ENCODE data around the gene NPIPB4.
A peak's percentile ranks its signal among the peaks of the same experiment; 100 is the strongest.
"Not testable (repeated sequence)": the region's sequence is repeated elsewhere in the genome, so short reads cannot be mapped to it uniquely, and the experiment has no call there.

NPIPB4 gene

DNA sequence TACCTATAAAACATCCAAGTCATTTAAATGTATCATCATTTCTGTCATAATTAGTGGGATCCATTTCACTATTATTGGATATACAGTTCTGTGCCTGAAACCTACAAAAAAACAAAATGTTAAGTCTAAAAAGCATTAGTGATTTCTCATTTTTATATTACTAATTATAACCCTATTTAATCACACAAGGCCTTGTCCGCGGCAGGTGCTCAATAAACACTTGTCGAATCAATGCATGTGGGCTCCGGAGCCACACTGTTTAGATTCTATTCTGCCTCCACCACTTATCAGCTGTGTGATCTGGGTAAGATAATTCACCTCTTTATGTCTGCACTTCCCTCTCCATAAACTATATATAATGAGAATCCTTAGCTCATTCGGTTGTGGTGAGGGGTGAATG is at the start of gene NPIPB4:
TSS of gene NPIPB4 (minus strand) at position 101 of the 400 bp plus-strand sequence. CDS start 378 bp downstream, outside the sequence.
- DNase-seq (ENCODE audit: extremely low read depth, low read depth); H3K4me3 ChIP-seq (replicated peaks; ENCODE audit: low read depth, low read length): not testable (repeated sequence)

DNA sequence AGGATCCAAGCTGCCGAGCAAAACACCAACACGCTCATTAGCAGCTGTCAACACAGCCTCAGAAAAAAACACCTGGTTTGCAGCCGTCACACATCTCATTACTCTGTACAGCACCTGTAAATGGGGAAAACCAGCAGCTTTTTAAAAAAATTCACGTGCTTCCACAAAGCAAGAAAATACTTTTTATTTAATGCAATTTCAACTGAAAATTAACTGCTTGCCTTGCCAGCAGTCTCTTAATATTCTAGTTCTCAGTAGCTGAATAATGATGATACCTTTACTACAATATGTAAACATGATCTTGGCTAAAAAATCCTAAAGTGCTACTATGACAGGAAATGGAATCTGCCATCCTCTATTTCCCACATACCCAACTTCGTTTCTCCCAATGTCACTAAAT is 41.4 kb upstream of the NPIPB4 start:
- H3K4me3 ChIP-seq (replicated peaks; ENCODE audit: low read depth, low read length); DNase-seq (ENCODE audit: extremely low read depth, low read depth): not testable (repeated sequence)

DNA sequence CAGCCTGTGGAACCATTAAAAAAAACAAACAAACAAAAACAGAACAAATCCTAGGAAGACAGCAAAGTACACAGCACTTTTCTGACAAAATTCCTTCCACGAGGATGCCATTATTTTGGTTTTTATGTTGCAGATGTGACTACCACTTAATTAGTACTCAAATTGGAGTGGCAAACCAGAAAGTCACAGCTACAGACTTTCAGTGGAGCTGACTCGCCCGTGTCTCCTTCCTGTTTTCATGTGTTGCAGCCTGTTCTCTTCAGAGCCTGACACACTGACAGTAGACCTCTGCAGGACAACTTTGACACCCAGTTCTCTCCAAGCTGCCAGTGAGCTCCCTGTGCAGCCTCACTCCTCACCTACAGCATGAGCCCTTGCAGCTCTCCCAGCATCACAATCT is 24.4 kb upstream of the NPIPB4 start:
- not testable (repeated sequence) for DNase-seq (ENCODE audit: extremely low read depth, low read depth); H3K4me3 ChIP-seq (replicated peaks; ENCODE audit: low read depth, low read length)

DNA sequence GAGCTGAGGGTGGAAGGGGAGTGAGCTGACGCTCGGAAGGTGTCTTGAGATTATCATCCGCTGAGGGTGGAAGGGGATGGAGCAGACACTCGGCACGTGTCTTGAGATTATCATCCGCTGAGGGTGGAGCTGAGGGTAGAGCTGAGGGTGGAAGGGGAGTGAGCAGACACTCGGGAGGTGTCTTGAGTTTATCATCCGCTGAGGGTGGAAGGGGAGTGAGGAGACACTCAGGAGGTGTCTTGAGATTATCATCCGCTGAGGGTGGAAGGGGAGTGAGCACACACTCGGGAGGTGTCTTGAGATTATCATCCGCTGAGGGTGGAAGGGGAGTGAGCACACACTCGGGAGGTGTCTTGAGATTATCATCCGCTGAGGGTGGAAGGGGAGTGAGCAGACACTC is 20.4 kb downstream of the NPIPB4 start:
- DNase-seq (ENCODE audit: extremely low read depth, low read depth); H3K4me3 ChIP-seq (replicated peaks; ENCODE audit: low read depth, low read length): not testable (repeated sequence)

DNA sequence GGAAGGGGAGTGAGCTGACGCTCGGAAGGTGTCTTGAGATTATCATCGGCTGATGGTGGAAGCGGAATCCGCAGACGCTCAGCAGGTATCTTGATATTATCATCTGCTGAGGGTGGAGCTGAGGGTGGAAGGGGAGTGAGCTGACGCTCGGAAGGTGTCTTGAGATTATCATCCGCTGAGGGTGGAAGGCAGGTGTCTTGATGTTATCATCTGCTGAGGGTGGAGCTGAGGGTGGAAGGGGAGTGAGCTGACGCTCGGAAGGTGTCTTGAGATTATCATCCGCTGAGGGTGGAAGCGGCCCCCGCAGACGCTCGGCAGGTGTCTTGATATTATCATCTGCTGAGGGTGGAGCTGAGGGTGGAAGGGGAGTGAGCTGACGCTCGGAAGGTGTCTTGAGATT is 21.2 kb downstream of the NPIPB4 start:
- not testable (repeated sequence) for DNase-seq (ENCODE audit: extremely low read depth, low read depth); H3K4me3 ChIP-seq (replicated peaks; ENCODE audit: low read depth, low read length)

DNA sequence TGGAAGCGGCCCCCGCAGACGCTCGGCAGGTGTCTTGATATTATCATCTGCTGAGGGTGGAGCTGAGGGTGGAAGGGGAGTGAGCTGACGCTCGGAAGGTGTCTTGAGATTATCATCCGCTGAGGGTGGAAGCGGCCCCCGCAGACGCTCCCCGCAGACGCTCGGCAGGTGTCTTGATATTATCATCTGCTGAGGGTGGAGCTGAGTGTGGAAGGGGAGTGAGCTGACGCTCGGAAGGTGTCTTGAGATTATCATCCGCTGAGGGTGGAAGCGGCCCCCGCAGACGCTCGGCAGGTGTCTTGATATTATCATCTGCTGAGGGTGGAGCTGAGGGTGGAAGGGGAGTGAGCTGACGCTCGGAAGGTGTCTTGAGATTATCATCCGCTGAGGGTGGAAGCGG is 21.8 kb downstream of the NPIPB4 start:
- H3K4me3 ChIP-seq (replicated peaks; ENCODE audit: low read depth, low read length); DNase-seq (ENCODE audit: extremely low read depth, low read depth): not testable (repeated sequence)

DNA sequence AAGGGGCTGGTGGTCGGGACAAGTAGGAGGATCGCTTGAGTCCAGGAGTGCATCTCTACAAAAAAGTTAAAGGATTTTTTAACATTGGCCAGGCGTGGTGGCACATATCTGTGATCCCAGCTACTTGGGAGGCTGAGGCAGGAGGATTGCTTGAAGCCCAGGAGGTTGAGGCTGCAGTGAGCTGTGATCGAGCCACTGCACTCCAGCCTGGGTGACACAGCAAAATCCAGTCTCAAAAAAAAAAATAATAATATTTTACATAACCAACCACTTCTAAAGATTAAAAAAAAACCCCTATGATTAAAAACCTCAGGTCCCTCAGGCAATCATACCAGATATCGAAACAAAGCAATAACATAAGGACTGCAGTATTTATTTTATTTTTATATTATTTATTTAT is 23.3 kb downstream of the NPIPB4 start:
- not testable (repeated sequence) for DNase-seq (ENCODE audit: extremely low read depth, low read depth)

DNA sequence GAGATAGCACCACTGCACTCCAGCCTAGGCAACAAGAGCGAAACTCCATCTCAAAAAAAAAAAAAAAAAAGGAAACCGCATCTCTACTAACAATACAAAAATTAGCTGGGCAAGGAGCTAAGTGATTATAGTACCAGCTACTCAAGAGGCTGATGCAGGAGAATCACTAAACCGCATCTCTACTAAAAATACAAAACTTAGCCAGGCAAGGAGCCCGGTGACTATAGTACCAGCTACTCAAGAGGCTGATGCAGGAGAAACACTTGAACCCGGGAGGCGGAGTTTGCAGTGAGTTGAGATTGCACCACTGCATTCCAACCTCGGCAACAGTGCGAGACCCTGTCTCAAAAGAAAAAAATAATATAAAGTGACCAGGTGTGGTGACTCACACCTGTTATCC is 27.6 kb downstream of the NPIPB4 start:
- not testable (repeated sequence) for DNase-seq (ENCODE audit: extremely low read depth, low read depth); H3K4me3 ChIP-seq (replicated peaks; ENCODE audit: low read depth, low read length)

More for the DNA sequence above, 23.3 kb downstream of the NPIPB4 start:
- H3K4me3 ChIP-seq (replicated peaks; ENCODE audit: low read depth, low read length) = not testable (repeated sequence)

DNA sequence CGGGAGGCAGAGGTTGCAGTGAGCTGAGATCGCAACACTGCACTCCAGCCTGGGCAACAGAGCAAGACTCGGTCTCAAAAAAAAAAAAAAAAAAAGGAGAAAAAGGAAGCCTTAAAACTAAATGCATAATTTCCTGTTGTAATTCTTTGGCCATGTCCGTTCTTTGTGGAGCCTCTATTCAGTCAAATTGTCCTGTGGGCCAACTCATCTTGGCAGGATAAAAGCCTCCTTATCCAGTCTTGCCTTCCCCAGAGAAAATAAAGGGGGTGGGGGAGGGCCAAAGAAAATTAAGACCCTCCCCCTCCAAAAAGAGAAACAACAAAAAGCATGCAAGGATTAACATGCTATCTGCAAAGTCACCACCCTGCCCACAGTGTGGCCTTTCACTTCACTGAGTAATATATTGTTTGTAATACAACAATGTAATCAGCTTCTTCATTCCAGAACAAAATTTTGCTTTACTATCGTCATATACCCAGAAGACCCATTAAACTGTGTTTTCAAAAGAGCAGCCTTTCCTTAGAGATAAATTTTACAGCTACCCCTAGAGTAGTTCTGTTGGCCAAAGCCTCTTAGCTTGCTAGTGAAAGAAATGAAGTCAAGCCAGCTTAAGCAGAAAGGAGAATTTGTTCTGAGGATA is 31.4 kb downstream of the NPIPB4 start:
- not testable (repeated sequence) for DNase-seq (ENCODE audit: extremely low read depth, low read depth); H3K4me3 ChIP-seq (replicated peaks; ENCODE audit: low read depth, low read length)

DNA sequence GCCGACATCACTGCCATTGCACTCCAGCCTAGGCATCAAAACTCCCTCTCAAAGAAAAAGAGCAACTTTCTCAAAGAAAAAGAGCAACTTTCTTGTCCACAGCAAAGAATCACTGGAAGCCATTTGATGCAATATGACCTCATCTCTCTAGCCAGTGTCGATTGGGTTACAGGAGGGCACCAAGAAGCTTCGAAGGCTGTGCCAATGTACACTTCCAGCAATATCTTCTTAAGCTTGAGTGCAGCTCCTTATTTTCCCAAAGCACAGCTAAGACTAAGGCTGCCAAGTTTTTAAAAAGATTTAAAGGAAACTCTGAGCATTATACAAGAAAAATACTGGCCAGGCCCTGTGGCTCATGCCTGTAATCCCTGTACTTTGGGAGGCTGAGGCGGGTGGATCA is 32.0 kb downstream of the NPIPB4 start:
- not testable (repeated sequence) for H3K4me3 ChIP-seq (replicated peaks; ENCODE audit: low read depth, low read length)

DNA sequence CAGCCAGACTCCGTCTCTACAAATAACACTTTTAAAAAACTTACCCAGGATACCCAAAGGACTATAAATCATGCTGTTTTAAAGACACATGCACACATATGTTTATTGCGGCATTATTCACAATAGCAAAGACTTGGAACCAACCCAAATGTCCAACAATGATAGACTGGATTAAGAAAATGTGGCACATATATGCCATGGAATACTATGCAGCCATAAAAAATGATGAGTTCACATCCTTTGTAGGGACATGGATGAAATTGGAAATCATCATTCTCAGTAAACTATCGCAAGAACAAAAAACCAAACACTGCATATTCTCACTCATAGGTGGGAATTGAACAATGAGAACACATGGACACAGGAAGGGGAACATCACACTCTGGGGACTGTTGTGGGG is 34.3 kb downstream of the NPIPB4 start:
- not testable (repeated sequence) for DNase-seq (ENCODE audit: extremely low read depth, low read depth); H3K4me3 ChIP-seq (replicated peaks; ENCODE audit: low read depth, low read length)

More for the DNA sequence above, 32.0 kb downstream of the NPIPB4 start:
- DNase-seq (ENCODE audit: extremely low read depth, low read depth) = not testable (repeated sequence)

DNA sequence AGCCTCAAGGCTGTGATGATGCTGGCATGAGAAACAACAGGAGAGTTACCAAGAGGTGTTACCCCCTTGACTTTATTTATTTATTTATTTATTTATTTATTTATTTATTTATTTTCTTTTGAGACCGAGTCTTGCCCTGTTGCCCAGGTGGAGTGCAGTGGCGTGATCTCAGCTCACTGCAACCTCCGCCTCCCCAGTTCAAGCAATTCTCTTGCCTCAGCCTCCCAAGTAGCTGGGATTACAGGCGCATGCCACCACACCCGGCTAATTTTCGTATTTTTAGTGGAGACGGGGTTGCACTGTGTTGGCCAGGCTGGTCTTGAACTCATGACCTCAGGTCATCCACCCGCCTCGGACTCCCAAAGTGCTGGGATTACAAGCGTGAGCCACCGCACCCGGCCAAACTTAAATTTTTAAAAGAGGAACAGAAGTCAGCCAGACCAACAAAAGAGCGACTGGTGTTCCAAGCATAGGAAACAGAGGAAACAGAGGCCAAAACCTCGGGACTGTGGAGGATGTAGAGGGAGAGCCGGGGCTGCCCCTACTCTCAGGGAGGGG is 36.6 kb downstream of the NPIPB4 start:
- peak overlapping the region; percentile 49 for H3K4me3 ChIP-seq (replicated peaks; ENCODE audit: low read depth, low read length)
- DNase-seq (ENCODE audit: extremely low read depth, low read depth) = not testable (repeated sequence)

DNA sequence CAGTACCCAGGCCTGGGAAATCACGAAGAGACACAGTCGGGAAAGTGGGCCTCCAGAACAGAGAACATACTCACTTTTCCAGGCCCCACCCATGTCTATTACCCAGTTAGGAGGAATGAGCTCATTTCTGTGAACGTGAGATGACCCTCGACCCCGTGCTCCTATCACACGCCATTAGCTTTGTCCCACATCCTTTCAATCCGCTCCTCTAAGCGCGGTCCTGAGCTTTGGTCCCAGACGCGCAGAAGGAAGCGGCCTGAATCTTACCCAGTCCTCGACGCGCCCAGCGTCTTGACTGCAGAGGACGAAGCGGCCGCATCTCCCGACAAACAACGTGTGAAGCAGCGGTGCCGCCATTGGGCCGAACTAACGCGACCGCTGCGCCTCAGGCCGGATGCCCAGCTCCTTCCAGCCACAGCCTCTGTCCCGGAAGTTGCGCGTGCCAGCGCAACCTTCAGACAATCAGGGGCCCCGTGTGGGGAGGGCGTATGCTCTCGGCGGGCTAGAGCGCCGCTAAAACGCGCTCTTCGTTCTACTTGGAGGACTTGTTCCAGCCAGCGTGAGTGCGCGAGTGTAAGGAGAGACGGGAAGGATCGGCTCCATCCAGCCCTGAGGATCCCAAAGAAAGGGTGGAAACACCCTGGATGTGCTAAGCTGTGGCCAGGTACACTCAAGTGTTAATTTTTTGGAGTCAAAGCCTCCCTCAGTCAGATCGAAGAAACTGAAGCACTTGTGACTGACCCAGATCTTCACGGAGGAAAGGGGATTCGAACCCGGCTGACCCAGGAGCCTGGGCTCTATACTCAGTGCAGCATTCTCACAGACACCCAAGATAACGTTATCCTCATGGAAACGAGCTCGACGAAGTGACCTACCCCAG is 37.3 kb downstream of the NPIPB4 start:
- DNase-seq (ENCODE audit: extremely low read depth, low read depth) = peak; percentile 36

DNA sequence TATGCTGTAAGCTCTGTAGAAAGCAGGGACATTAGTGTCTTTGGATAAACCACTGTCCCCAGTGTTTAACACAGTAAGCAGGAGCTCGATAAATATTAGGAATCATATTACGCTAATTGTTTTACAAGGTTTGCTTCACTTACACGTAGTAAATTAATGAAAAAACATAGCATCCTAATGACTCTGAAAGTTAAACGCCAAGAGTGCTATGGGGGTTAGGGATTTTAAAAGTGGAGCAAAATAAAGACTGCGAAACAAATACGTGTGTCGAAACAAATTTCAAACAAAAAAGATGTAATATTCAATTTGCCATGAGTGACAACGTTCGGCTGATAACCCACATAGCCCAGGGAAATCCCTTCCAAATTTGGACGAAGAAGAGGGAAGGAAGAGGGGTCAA is 37.9 kb downstream of the NPIPB4 start:
- peak overlapping the region; percentile 49 for H3K4me3 ChIP-seq (replicated peaks; ENCODE audit: low read depth, low read length)
- DNase-seq (ENCODE audit: extremely low read depth, low read depth) = not testable (repeated sequence)

More for the DNA sequence above, 37.3 kb downstream of the NPIPB4 start:
- peak overlapping the region; percentile 49 for H3K4me3 ChIP-seq (replicated peaks; ENCODE audit: low read depth, low read length)

DNA sequence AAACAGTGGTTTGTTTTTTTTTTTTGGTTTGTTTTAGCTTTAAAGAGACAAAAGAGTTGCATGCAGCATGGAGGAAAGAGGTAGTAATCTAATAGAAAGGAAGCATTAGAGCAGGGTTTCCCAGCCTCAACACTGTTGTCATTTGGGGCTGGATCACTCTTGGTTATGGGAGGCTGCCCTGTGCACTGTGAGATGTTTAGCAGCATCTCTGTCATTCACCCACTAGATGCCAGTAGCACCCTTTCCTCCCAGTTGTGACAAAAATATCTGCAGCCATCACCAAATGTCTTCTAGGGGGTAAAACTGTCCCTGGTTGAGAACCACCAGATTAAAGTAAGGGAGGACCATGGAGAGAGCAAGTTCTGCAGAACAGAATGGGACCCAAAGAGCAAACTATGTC is 40.5 kb downstream of the NPIPB4 start:
- H3K4me3 ChIP-seq (replicated peaks; ENCODE audit: low read depth, low read length); DNase-seq (ENCODE audit: extremely low read depth, low read depth): not testable (repeated sequence)

DNA sequence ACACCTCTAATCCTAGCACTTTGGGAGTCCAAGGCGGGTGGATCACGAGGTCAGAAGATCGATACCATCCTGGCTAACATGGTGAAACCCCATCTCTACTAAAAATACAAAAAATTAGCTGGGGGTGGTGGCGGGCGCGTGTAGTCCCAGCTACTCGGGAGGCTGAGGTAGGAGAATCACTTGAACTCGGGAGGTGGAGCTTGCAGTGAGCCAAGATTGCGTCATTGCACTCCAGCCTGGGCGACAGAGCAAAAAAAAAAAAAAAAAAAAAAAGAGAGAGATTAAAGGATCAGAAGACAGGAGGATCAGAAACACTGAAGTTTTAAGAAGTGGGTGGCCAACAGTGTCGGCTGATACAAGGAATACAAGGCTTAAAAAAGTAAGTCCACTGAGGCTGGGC is 41.9 kb downstream of the NPIPB4 start:
- DNase-seq (ENCODE audit: extremely low read depth, low read depth); H3K4me3 ChIP-seq (replicated peaks; ENCODE audit: low read depth, low read length): not testable (repeated sequence)

DNA sequence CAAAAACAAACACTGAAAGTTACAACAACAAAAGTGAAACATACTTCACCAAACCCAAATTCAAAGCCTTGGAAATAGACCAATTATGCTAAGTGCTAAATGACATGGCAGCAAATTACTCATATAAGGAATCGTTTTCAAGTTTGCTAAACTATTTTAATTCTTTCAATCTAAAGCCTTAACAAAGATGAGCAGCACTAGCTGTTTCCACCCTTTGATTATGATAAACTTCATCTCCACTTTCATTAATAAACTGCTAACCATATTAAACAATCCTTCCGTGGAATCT is 55.2 kb downstream of the NPIPB4 start:
- not testable (repeated sequence) for DNase-seq (ENCODE audit: extremely low read depth, low read depth); H3K4me3 ChIP-seq (replicated peaks; ENCODE audit: low read depth, low read length)
